Chondrocyte (in vitro differentiated cells): ENCODE results near the gene STARD7. TPM values are rescaled to one million over a fixed set of nuclear protein-coding genes. Genes with fewer than 3 reads are reported as not detected.

Source experiments
- DNase-seq: peaks from one replicate; pipeline ENCODE4 v3.0.0; 2021; ENCODE audit warnings: mixed read lengths, low spot score
- H3K27ac Mint-ChIP-seq: one replicate; pipeline ENCODE4 v1.8.0; 2021; ENCODE audit warnings: mild to moderate bottlenecking, moderate library complexity, mixed read lengths; ENCODE audit not compliant: unreplicated experiment
- H3K27me3 Mint-ChIP-seq: 2 replicates; pipeline ENCODE4 v1.8.0; 2021; ENCODE audit warnings: low read depth, mixed read lengths
- H3K36me3 Mint-ChIP-seq: 2 replicates; pipeline ENCODE4 v1.8.0; 2021; ENCODE audit warnings: low read depth, mixed read lengths
- H3K4me1 Mint-ChIP-seq: 2 replicates; pipeline ENCODE4 v1.8.0; 2021; ENCODE audit warnings: low read depth, mild to moderate bottlenecking, mixed read lengths
- H3K4me3 Mint-ChIP-seq: one replicate; pipeline ENCODE4 v1.8.0; 2021; ENCODE audit warnings: mild to moderate bottlenecking, moderate library complexity, mixed read lengths; ENCODE audit not compliant: unreplicated experiment
- H3K9me3 Mint-ChIP-seq: 2 replicates; pipeline ENCODE4 v1.8.0; 2021; ENCODE audit warnings: low read depth, mixed read lengths
- CTCF ChIP-seq: fragments of 200-600 bp; sonication (generic); IDR thresholded peaks from 2 replicates; pipeline ENCODE4 v1.5.0; 2021; ENCODE audit warnings: antibody characterized with exemption, mild to moderate bottlenecking, moderate library complexity
- total RNA-seq: library from RNA; stranded (reverse); gene quantifications from 3 replicates; pipeline ENCODE4 v1.2.1, GENCODE V29; 2021

Gene STARD7
- total RNA-seq, 1 donor from 2014 or later, result 66.1 TPM

DNA sequence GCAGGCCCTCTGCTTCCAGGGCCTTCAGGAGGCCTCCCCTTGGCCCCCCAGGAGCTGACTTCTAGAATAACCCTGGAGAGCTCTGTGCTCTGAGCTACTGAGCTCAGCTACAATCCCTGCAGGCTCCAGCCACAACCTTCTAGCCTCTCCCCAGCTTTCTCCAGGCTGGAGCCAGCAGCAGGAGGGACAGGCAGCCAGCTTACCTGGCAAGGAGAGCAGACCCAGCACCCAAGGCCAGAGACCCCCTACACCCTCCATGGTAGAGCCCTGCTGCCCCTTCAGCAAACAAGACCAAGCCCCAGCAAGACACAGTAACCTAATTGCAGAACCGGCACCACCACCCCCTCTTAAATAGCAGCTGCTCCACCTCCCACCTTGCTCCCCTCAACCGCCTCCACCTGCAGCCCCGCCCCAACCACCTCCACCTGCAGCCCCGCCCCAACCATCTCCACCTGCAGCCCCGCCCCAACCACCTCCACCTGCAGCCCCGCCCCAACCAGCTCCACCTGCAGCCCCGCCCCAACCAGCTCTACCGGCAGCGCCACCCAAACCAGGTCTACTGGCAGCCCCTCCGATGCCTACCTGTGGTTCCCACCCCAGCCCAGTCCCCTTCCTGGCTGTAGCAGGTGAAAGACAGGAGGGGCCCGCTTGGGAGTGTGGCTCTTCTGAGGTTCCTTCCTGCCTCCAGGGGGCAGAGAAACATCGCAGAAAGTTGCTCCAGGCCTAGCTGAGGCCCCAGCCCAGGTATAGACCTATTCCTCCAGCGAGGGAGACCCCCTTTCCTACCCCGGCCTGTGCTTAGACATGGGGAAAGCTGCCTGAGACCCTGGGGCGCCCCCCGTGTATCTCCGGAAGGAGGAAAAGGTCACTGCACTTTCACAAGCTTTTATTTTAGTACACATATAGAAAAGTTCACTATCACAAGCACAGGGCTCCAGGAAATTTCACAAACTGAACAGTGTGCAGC is 70.2 kb downstream of the STARD7 start, which contains the start of gene ASTL:
Gene ASTL, minus strand, starts transcription at position 324 of the 967 bp plus-strand sequence. Its CDS starts 66 bp downstream, at position 258.
- H3K27me3 Mint-ChIP-seq, result peaks cover 28% of the 10 kb centered on the region
- no peaks in the 10 kb centered on the region for H3K4me1 Mint-ChIP-seq
- H3K4me3 Mint-ChIP-seq, result no peak within 1 kb of the TSS
- no peaks in the 10 kb centered on the region for H3K36me3 Mint-ChIP-seq
- TF ChIP-seq CTCF, result peak; percentile 77
- no peak within 1 kb of the TSS for H3K27ac Mint-ChIP-seq
- H3K9me3 Mint-ChIP-seq, result no peaks in the 10 kb centered on the region
- peak; percentile 80 for DNase-seq

- peak; percentile 69 for DNase-seq
- no peaks in the 10 kb centered on the region for H3K9me3 Mint-ChIP-seq
- no peaks in the 10 kb centered on the region for H3K4me1 Mint-ChIP-seq
- no peak overlapping the region for H3K27ac Mint-ChIP-seq
- no peak for TF ChIP-seq CTCF
- peaks cover 31% of the 10 kb centered on the region for H3K27me3 Mint-ChIP-seq
- no peaks in the 10 kb centered on the region for H3K36me3 Mint-ChIP-seq
- H3K4me3 Mint-ChIP-seq, result no peak overlapping the region
Measured at GRCh38 chr2:96137321-96138178, 71.1 kb downstream of the STARD7 start.

DNA sequence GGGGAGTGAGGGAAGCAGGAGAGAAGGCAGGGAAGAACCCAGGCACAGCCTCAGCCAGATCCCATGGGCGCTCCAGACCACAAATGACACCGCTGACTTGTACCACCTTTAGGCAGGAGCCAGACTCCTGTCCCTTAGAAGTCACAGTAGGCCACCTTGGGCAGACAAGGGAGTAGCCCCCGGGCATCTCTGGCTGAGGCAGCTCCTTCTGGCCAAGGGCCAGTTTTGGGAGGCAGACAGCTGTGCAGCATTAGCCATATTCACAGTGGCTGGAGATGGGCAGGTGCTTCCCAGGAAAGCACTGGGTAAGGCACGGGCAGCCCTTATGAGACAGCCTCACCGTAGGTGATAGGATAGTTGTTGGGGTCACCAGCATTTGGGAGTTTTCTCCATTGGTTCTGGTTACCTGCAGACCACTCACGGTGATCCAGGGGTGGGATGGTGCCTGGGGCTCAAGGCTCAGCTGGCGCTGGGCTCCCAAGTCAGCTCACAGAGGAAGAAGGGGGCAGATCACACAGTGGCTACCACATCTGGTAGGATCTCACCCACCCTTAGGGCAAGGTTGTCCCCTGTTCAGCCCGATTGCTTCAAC is 72.4 kb downstream of the STARD7 start:
- H3K9me3 Mint-ChIP-seq, result no peaks in the 10 kb centered on the region
- no peak overlapping the region for H3K27ac Mint-ChIP-seq
- DNase-seq, result no peak
- H3K36me3 Mint-ChIP-seq, result no peaks in the 10 kb centered on the region
- no peak for TF ChIP-seq CTCF
- no peaks in the 10 kb centered on the region for H3K4me1 Mint-ChIP-seq
- no peak overlapping the region for H3K4me3 Mint-ChIP-seq
- H3K27me3 Mint-ChIP-seq, result peaks cover 39% of the 10 kb centered on the region

GRCh38 chr2:96135621-96136020 is 73.0 kb downstream of the STARD7 start:
- H3K27me3 Mint-ChIP-seq, result peaks cover 45% of the 10 kb centered on the region
- no peaks in the 10 kb centered on the region for H3K4me1 Mint-ChIP-seq
- H3K4me3 Mint-ChIP-seq, result no peak overlapping the region
- H3K9me3 Mint-ChIP-seq, result no peaks in the 10 kb centered on the region
- H3K36me3 Mint-ChIP-seq, result no peaks in the 10 kb centered on the region
- no peak for TF ChIP-seq CTCF
- no peak for DNase-seq
- no peak overlapping the region for H3K27ac Mint-ChIP-seq

- DNase-seq, result no peak
- Mint-ChIP-seq H3K27me3 (peaks cover 49% of the 10 kb centered on the region), H3K4me3 (no peak overlapping the region), H3K36me3 (no peaks in the 10 kb centered on the region), H3K4me1 (no peaks in the 10 kb centered on the region), H3K27ac (no peak overlapping the region), H3K9me3 (no peaks in the 10 kb centered on the region)
- no peak for TF ChIP-seq CTCF
Measured at GRCh38 chr2:96135171-96135570, 73.5 kb downstream of the STARD7 start.
